Activated CD8-positive, alpha-beta memory T cell treated with anti-CD3 and anti-CD28 coated beads for 24 hours (primary cell): ENCODE data around the gene PCDHB12.
"Not testable (repeated sequence)": the region's sequence is repeated elsewhere in the genome, so short reads cannot be mapped to it uniquely, and the experiment has no call there.

ENCODE experiments used
- DNase-seq: peaks from one replicate; pipeline ENCODE4 v3.0.0-alpha.2; 2020

Gene PCDHB12

GRCh38 chr5:141208478-141208877, at the start of gene PCDHB12:
Gene PCDHB12 (plus strand): TSS chr5:141208719. CDS start chr5:141208908, 189 bp downstream.
- DNase-seq: no peak

GRCh38 chr5:141172381-141173204, 35.9 kb upstream of the PCDHB12 start, which contains the start of gene PCDHB7:
Gene PCDHB7 (plus strand): TSS chr5:141172644. CDS start chr5:141172836, 192 bp downstream.
- DNase-seq: no peak

- DNase-seq: not testable (repeated sequence)
These were observed 34.0 kb upstream of the PCDHB12 start for GRCh38 chr5:141174291-141175104.

- no peak for DNase-seq
These were observed 32.6 kb upstream of the PCDHB12 start for GRCh38 chr5:141175933-141176332.

- not testable (repeated sequence) for DNase-seq
These were observed 30.8 kb upstream of the PCDHB12 start, which contains the start of gene PCDHB8 for GRCh38 chr5:141177577-141178191. Gene PCDHB8 (plus strand): TSS chr5:141177790. CDS start chr5:141178035, 245 bp downstream.

- not testable (repeated sequence) for DNase-seq
These were observed 29.1 kb upstream of the PCDHB12 start for GRCh38 chr5:141179371-141179770.

GRCh38 chr5:141179876-141180275, 28.6 kb upstream of the PCDHB12 start:
- not testable (repeated sequence) for DNase-seq

GRCh38 chr5:141180313-141180712, 28.2 kb upstream of the PCDHB12 start:
- DNase-seq: no peak

- no peak for DNase-seq
These were observed 26.3 kb upstream of the PCDHB12 start, which contains the start of gene PCDHB16 for GRCh38 chr5:141182248-141182647. Gene PCDHB16 (plus strand): TSS chr5:141182387. CDS start chr5:141182560, 173 bp downstream.

GRCh38 chr5:141184117-141184855, 24.2 kb upstream of the PCDHB12 start:
- DNase-seq: not testable (repeated sequence)

GRCh38 chr5:141186897-141187512, 21.5 kb upstream of the PCDHB12 start, which contains the start of gene PCDHB9:
Gene PCDHB9 (plus strand): TSS chr5:141187161. CDS start chr5:141187319, 158 bp downstream.
- DNase-seq: no peak

- DNase-seq: not testable (repeated sequence)
These were observed 19.8 kb upstream of the PCDHB12 start for GRCh38 chr5:141188682-141189081.

- not testable (repeated sequence) for DNase-seq
These were observed 19.4 kb upstream of the PCDHB12 start for GRCh38 chr5:141189131-141189530.

GRCh38 chr5:141192110-141192725, 16.3 kb upstream of the PCDHB12 start, which contains the start of gene PCDHB10:
Gene PCDHB10 (plus strand): TSS chr5:141192353. CDS start chr5:141192553, 200 bp downstream.
- no peak for DNase-seq

- not testable (repeated sequence) for DNase-seq
These were observed 14.2 kb upstream of the PCDHB12 start for GRCh38 chr5:141194332-141194731.

GRCh38 chr5:141196363-141196762, 12.2 kb upstream of the PCDHB12 start:
- DNase-seq: no peak

GRCh38 chr5:141199359-141200235, 8.9 kb upstream of the PCDHB12 start, which contains the start of gene PCDHB11:
Gene PCDHB11 (plus strand): TSS chr5:141199627. CDS start chr5:141199775, 148 bp downstream.
- no peak for DNase-seq

GRCh38 chr5:141201126-141201525, 7.4 kb upstream of the PCDHB12 start:
- not testable (repeated sequence) for DNase-seq

GRCh38 chr5:141201646-141202045, 6.9 kb upstream of the PCDHB12 start:
- DNase-seq: not testable (repeated sequence)

- not testable (repeated sequence) for DNase-seq
These were observed 1.8 kb downstream of the PCDHB12 start for GRCh38 chr5:141210281-141210680.
